NCI-H2107 treated with DMSO at 0.1 percent for 48 hours (cell line): ENCODE results near the gene TNFAIP8L3.
"Not testable (repeated sequence)": the region's sequence is repeated elsewhere in the genome, so short reads cannot be mapped to it uniquely, and the experiment has no call there.

ENCODE experiments used
- DNase-seq: peaks from one replicate; lab custom pipeline; 2025; ENCODE audit not compliant: unreplicated experiment; lab: John Stamatoyannopoulos, UW

TNFAIP8L3 gene

GRCh38 chr15:51062736-51063135, 32.0 kb downstream of the TNFAIP8L3 start:
- DNase-seq = no peak

- no peak for DNase-seq
Measured at GRCh38 chr15:51060030-51060673, 34.6 kb downstream of the TNFAIP8L3 start.

- DNase-seq = no peak
Measured at GRCh38 chr15:51054535-51054934, 40.2 kb downstream of the TNFAIP8L3 start.

GRCh38 chr15:51053571-51053970, 41.1 kb downstream of the TNFAIP8L3 start:
- DNase-seq = no peak

- no peak for DNase-seq
Measured at GRCh38 chr15:51051776-51052175, 42.9 kb downstream of the TNFAIP8L3 start.

GRCh38 chr15:51049081-51049480, 45.6 kb downstream of the TNFAIP8L3 start:
- no peak for DNase-seq

- DNase-seq = no peak
Measured at GRCh38 chr15:51048308-51048707, 46.4 kb downstream of the TNFAIP8L3 start.

GRCh38 chr15:51046799-51047449, 47.8 kb downstream of the TNFAIP8L3 start:
- DNase-seq = no peak

- no peak for DNase-seq
Measured at GRCh38 chr15:51046016-51046415, 48.7 kb downstream of the TNFAIP8L3 start.

- no peak for DNase-seq
Measured at GRCh38 chr15:51044037-51044727, 50.5 kb downstream of the TNFAIP8L3 start.

- DNase-seq = no peak
Measured at GRCh38 chr15:51038974-51039319, 55.8 kb downstream of the TNFAIP8L3 start.

- no peak for DNase-seq
Measured at GRCh38 chr15:51038162-51038973, 56.3 kb downstream of the TNFAIP8L3 start.

- DNase-seq = not testable (repeated sequence)
Measured at GRCh38 chr15:51037474-51037873, 57.2 kb downstream of the TNFAIP8L3 start.

- DNase-seq = no peak
Measured at GRCh38 chr15:51030649-51031316, 63.9 kb downstream of the TNFAIP8L3 start.

GRCh38 chr15:51025454-51025846, 69.3 kb downstream of the TNFAIP8L3 start:
- DNase-seq = no peak

GRCh38 chr15:51024735-51025453, 69.8 kb downstream of the TNFAIP8L3 start:
- DNase-seq = no peak

- DNase-seq = no peak
Measured at GRCh38 chr15:51023499-51023898, 71.2 kb downstream of the TNFAIP8L3 start.

GRCh38 chr15:51022206-51022605, 72.5 kb downstream of the TNFAIP8L3 start:
- no peak for DNase-seq

- no peak for DNase-seq
Measured at GRCh38 chr15:51016615-51017014, 78.1 kb downstream of the TNFAIP8L3 start.

GRCh38 chr15:51011212-51011611, 83.5 kb downstream of the TNFAIP8L3 start:
- no peak for DNase-seq
